ENCODE data around the gene CCDC71.

DNA sequence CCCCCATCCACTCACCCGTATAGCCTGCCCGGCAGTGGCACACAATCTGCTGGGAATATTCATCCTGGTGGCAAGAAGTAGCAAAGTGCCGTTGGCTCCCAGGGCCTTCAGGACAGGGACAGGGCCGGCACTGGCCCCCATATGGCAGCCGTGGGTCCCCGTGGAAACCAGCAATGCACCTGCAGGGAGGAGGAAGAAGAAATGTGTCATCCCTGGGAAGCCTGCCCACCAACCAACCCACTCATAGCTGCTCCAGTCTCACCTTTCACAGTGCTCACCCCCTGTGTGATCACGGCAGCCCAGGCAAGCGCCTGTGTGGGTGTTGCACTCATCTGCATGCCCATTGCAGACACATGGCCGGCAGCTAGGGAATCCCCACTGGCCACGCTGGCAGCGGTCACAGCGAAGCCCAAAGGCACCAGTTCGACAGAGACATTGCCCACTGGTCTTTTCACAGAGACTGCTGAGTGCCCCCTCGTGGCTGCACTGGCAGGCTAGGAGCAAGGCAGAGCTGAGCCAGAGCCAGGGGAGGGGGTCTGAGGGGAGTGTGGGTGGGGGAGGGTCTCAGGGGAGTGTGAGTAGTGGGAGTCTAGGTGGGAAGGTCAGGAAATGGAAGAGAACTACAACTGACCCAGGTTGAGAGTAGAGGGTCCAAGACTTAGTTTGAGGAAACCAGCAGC is 41.0 kb downstream of the CCDC71 start:
- TF ChIP-seq POLR2A (IDR thresholded peaks at IDR 0.05; ENCODE audit: low read length) = no peak
- no peak for TF ChIP-seq GATA1 (IDR thresholded peaks at IDR 0.05; ENCODE audit: low read depth, low read length)
